ENCODE measurements around the gene ENPP1.

DNA sequence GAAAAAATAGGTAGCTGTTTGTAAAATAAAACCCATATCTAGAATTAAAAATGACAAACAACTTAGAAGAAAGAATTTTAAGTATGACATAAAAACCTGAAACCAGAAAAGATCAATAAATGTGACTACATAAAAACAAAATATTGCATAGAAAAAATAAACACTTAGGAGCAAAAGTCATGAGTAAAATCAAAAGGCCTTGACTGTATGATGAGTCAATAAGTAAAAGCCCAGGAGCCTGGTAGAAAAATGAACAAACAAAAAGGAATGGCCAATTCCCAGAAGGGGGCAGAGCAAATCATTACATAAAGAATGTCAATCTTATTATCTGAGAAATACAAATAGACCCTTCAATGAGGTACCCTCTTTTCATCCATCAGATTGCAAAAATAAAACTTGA is 20.7 kb upstream of the ENPP1 start:
- TF ChIP-seq, protein P1, sequence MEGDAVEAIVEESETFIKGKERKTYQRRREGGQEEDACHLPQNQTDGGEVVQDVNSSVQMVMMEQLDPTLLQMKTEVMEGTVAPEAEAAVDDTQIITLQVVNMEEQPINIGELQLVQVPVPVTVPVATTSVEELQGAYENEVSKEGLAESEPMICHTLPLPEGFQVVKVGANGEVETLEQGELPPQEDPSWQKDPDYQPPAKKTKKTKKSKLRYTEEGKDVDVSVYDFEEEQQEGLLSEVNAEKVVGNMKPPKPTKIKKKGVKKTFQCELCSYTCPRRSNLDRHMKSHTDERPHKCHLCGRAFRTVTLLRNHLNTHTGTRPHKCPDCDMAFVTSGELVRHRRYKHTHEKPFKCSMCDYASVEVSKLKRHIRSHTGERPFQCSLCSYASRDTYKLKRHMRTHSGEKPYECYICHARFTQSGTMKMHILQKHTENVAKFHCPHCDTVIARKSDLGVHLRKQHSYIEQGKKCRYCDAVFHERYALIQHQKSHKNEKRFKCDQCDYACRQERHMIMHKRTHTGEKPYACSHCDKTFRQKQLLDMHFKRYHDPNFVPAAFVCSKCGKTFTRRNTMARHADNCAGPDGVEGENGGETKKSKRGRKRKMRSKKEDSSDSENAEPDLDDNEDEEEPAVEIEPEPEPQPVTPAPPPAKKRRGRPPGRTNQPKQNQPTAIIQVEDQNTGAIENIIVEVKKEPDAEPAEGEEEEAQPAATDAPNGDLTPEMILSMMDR (IDR thresholded peaks at IDR 0.05; ENCODE audit: extremely low read depth in 1 of 2, insufficient read depth in 1 of 2, low read depth in 1 of 2, low read length in 2 of 2) = no peak
- TF ChIP-seq POLR2A (IDR thresholded peaks at IDR 0.05; ENCODE audit: low read depth, low read length) (no peak), EZH2 (IDR thresholded peaks at IDR 0.05; ENCODE audit: borderline replicate concordance, low read depth, low read length, severe bottlenecking) (no peak)
